GM19351 (cell line): ENCODE measurements around the gene RADIL.

Experiments used
- ATAC-seq: cut with Tn5 transposase; IDR thresholded peaks from one replicate; pipeline ENCODE4 v1.9.1; 2021; ENCODE audit warnings: mild to moderate bottlenecking, moderate library complexity; ENCODE audit not compliant: unreplicated experiment

RADIL gene

DNA sequence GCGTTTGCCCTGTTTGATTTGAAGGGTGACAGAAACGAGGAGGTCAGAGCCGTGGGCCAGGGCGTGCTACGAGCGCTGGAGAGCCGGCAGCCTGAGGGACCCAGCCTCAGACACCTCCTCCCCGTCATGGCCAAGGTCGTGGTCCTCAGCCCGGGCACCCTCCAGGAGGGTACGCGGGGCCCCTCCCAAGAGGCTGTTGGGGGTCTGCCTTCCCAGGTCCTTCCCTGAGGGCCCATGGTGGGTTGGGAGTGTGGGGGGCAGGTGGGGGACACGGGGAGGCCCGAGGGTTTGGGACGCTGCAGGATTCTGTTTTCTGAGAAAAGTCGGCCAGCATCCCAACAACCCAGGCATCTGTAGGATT, 100.2 kb downstream of the RADIL start:
- no peak for ATAC-seq

DNA sequence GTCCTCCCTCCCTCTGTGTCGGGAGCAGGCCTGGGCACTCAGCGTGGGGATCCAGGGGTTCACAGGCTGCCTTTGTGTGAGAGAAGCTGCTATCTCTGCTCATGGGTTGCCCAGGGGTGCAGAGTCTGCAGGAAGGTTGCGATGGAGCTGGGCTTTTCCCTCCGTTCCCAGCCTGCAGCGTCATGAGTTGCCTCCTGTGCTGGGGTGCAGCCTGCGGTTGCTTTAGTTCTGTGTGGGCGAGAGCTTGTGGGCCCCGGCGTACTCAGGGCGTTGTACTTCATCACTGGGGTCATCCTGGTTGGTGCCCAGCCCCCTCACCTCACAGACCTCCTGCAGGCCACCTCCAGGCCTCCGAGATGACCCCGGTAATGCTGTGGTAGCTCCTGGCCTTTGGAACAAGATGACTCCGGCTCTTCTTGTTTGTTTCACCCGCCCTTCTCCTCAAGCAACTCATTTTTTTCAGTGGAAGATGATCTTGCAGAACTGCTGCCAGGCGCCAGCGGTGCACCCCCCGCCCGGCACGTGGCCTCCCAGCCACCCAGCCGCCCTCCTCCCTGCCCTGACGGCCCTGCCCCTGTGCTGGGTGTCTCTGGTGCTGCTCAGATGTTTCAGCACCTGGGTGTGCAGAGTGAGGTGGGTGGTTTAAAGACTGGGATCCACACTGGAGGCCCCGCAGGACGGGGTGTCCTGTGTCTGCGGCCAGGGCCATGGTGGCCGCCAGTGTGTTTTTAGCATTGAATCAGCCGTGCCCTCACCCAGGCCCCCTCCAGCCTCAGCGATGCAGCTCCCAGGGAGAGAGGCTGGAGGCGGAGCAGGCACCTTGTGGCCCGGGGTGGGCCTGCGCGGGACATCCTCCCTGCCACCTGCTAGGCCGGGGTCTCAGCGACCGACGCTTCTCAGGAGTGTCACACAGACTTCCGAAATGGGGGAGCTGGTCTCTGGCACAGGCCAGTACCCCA, 100.9 kb downstream of the RADIL start:
- ATAC-seq: no peak

DNA sequence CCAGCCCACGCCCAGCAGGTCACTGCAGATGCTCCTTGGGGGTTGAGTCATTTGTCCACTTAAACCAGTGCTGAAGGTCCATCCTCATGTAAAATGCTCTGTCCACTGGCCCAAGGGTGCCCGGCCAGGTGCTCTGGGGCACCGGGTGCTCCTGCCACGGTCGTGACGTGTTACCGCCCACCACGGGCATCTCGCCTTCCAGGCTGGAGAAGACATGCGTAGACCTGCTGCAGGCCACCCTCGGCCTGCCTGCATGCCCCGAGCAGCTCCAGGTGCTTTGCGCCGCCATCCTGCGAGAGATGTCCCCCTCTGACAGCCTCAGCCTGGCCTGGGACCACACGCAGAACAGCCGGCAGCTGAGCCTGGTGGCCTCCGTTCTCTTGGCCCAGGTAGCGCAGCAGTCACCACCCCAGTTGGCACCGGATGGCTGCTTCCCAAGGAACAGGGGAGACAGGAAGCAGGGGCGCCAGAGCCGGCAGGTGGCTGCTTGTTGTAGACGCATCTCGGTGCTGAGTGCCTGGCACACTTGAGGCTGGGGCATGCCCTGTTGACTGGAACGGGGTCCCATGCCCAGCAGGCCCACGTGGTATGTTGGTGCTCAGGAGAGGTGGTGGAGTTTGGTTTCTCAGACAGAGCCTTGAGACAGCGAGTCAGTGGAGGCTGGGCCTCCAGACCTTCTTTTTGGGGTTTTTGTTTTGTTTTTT, 102.0 kb downstream of the RADIL start:
- no peak for ATAC-seq

DNA sequence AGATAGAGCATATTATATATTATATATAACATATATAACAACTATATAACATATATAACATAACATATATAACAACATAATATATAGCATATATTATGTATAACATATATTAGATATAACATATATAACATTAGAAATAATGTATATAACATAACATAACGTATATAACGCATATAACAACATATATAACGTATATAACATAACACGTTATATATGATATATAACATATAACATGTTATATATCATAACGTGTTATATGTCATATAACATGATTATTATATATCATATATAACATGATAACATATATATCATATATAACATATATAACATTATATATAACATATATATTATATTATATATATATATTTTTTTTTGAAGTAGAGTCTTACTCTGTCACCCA, 104.4 kb downstream of the RADIL start:
- no peak for ATAC-seq

DNA sequence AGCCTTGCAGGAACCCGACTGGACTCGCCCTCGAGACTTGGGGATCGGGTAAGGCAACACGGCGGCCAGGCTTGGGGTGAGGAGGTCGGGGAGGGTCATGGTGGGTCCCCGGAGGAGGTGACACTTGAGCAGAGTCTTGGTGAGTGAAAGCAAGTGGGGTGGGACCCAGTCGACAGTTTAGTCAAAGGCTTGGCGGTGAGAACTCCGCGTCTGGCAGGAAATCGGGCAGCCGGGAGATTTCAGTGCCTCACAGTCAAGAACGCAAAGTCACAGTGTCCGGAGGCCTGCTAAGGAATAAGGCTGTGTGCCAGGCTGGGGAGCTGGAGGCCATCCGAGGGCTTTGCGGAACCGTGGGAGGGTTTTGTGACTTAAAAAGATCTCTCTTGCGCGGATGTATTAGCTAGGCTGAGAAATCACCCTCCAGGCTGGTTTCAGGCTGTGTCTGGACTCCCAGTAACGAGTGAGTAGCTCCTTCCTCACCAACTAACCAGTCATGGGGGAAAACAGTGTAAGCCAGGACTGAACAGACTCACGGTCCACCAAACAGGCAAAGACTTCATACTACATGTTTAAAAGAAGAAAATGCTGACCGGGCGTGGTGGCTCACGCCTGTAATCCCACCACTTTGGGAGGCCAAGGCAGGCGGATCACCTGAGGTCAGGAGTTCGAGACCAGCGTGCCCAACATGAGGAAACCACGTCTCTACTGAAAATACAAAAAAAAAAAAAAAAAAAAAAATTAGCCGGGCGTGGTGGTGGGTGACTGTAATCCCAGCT, 107.5 kb downstream of the RADIL start:
- ATAC-seq: peak; percentile 10

DNA sequence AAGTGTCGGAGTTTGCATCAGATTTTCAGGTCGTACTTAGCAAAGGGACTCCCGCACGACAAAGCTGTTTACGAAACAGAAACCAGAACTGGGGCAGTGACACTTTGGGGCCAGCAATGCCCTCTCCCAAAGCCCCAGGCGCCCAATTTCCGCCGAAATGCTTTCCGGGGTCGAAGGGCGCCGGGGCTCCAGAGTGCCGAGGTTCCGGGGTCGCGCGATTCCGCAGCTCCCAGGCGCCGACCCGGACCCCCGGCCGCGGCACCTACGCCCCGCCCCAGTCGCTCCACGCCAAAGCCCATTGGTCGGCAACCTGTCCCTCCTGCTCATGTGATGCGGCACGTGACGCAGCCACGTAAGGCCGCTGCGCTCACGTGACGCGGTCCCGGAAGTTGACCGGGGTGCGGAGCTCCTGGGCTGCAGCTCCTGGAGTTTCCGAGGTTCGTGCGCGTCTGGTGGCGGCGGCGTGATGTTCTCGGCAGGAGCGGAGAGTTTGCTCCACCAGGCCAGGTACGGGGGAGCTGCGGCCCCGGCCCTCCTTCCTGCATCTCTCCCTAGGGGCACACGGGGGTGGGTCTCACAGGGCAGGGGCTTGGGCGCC, 108.2 kb downstream of the RADIL start, which contains the start of gene AP5Z1:
TSS of gene AP5Z1 (plus strand) at position 374 of the 598 bp plus-strand sequence. CDS start at position 467, 93 bp downstream.
- peak; percentile 89 for ATAC-seq

DNA sequence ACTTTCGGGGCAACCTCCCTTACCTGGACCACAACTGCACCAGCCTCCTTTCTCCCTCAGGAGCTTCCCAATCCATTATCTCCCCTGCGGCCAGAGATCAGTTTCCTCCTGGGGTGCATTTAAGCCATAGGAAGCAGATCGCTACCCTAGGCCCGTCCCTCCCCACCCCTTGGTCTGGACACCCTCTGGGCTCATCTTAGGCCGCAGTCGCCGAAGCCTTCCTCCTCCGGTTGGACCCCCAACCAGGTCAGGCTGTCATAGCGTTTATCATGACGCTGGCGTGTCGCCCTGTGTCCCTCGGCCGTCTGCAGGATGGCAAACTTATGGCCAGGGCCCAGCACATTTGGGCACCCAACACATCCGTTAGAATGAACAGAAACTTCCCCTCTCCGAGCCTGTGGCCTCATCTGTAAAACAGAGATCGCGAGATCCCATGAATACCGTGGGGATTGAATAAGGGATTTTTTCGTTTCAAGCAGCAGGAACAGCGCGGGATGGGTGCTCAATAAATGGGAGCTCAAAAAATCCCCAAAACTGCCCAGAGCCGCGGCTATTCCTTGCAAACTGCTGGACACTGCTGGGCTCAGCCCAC, 108.8 kb downstream of the RADIL start:
- ATAC-seq: peak; percentile 30

DNA sequence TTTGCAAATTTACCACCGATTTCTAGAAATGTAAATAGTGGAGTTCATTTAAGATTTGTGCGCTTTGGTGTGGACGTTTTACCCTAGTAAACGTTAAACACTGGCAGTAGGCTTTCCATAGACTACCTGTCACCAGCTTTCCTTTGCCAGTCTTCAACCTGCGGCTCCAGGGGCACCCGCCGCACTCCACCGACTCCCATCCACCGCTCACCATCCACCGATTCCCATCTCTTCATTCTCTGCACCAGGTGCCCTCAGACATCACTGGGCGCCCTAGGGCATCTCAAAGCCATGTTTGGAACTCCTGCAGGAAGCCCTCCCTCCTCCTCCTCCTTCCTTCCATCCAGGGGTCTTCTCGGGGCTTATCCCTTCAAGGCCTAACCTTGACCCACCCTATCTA, 109.5 kb downstream of the RADIL start:
- ATAC-seq: no peak

DNA sequence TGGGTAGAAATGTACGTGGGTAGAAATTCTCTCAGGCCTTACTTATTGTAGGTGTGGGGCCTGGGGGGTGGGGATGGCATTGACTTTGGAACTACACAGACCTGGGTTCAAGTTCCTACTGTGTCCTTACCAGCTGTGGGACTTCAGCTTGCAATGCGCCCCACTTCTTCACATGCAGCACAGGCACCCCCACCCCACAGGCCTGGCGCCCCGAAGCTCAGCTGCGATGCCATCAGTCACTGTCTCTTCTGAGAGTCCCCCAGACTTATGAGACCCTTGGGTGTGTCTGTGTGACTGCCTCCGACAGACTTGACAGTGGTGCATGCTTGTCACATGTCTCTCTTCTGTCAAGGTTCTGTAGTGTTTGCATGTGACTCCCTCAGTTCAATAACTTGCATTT, 111.2 kb downstream of the RADIL start:
- ATAC-seq: no peak

DNA sequence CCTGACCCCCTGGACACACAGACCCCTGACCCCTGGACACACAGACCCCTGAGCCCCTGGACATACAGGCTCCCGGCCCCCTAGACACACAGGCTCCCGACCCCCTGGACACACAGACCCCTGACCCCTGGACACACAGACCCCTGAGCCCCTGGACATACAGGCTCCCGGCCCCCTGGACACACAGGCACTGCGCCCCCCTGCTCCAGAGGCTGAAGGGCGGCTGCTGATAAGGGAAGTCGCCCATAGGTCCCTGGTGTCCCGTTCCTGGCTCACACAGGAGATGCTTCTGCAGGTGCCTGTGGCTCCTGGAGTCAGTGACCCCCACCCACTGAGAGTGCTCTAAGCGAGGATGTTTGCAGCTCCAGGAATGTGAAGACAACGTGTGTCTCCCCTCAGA, 111.8 kb downstream of the RADIL start:
- no peak for ATAC-seq

DNA sequence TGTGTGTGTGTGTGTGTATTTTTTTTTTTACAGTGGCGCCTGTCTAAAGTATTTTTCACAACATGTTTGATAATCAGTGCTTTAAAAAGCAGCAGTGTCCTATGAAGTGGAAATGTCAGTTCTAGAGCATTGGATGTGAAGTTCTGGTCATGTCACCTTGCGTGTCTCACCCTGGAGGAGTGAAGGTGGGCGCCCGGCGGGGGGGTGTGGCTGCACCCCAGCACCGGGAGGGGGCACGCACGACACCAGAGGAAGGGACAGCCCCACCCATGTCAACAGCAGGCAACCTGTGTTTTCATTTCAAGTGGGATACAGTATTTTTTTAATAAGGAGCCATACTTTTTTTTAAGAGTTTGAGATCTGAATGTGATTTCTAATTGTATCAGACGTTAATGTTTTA, 112.6 kb downstream of the RADIL start:
- no peak for ATAC-seq

DNA sequence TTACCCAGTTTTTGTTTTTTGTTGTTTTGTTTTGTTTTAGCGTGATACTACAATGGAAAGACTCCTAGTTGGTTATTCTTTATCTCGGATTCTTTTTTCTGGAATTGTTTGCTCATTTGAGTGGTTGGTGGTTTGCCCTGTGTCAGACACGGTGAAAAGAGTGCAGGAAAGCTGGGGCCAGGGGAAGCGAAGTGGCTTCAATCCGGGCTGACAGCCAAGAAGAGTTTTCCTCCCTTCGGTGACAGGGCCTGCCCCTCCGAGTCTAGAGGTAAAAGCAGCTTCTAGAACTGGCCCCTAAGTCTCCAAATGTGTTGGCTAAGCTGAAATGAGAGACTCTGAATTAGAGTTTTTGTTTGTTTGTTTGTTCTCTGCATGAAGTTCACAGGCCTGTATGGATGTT, 113.8 kb downstream of the RADIL start:
- no peak for ATAC-seq

DNA sequence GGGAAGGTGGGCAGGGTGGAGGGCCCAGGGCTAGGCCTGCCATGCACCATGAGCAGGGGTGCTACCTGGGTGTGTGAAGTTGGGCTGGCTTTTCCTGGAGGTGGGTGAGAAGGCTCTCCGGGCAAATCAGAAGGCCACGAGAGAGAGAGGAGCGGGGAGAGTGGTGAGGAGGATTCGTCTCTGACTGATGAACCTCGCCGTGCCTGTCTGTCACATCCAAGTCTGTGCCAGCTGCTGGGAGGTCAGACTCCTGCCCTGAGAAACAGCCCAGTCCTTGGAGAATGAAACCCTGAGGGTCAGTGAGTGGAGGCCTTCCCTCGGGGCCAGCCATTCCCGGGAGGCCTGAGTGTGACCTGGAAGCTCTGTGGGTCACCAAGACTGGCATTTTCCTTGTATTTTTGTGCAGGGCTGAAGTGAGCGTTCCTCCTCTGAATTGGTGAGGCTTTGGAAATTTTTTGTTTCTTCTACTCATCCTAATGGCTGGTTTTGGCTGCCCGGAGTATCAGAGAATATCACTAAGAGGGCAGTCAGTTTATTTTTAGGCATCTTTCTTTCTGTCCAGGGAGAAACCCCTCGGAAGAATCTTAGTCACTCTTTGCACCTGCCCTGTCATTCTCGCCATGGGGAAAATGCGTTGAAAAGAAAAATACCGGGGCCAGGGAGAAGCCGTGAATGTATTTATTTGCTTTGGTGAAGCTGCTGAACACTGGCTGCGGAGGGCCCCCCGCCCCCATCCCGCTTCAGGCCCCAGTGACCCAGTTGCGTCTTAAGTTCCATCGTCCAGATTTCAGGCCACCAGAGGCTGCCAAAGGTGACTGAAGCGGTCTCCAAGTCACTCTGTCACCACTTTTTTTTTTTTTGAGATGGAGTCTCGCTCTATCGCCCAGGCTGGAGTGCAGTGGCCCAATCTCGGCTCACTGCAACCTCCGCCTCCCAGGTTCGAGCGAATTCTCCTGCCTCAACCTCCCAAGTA, 114.6 kb downstream of the RADIL start:
- no peak for ATAC-seq

DNA sequence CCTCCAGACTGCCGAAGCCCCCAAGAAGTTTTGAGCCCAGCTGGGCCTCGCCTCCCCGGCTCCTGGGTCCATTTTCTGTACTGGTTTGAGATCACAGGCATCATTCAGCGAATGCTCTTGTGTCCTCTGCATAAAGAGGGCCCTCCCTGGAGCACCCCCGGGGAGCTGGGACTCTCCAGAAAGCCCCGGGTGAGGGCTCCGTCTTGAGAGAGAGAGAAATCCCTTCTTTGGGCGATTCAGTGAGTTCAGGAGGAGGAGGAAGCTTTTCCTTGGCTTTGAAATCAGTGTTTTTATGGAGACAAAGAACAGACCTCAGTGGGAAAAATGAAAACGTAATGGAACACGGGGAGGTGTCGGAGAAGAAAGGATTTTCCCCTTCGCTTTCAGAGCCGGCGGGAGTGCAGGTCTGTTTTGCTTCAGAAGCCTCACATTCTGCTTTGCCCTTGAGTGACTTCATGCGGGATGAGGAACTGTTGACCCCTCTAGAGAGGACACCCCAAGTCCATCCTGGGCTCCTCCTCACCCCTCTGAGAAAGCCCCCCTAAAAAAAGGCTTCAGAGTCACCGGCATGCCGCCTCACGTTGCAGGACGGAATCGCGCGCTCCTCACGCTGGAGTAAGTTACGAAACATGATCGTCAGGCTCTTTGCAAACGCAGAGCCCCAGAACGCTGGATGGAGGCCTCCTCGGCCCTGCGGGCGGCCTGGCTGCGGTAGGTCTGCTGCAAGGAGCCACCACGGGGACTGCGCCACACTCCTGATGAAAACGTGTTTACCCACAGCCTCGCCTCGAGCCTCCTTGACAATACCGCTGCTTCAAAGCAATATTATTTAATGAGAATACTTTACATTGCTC, 116.6 kb downstream of the RADIL start:
- ATAC-seq: no peak

DNA sequence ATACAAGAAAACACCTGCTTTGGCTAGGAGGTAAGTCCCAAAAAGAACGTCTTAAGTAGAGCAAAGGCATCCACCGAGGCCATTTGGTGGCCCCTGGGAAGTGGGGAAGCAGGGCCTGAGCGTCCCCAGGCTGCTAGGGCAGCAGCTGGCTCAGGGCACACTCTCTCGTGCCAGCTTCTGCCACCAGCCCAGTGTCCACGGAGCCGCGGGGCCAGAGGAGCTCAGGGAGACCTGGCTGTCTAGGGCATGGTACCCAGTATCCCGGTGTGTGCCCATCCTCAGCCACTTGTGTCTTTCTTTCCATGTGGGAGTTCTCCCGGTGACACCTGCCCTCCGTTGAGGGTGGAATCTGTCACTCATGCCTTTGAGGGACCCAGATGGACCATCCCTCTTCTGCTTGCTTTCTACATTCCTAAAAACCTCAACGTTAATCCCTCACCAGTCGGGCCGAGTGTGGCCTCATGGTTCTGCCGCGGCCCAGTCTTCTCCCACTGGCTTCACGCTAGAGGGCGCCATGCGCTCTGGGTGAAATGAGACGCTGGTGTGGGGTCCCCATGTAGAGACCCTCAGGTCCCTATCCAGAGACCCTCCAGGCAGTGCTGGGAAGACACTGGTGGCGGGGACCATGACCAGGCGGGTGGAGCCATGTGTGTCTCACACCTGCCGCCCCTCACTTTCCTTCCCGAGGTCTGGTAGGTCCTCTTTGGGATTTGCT, 117.6 kb downstream of the RADIL start:
- ATAC-seq: no peak

DNA sequence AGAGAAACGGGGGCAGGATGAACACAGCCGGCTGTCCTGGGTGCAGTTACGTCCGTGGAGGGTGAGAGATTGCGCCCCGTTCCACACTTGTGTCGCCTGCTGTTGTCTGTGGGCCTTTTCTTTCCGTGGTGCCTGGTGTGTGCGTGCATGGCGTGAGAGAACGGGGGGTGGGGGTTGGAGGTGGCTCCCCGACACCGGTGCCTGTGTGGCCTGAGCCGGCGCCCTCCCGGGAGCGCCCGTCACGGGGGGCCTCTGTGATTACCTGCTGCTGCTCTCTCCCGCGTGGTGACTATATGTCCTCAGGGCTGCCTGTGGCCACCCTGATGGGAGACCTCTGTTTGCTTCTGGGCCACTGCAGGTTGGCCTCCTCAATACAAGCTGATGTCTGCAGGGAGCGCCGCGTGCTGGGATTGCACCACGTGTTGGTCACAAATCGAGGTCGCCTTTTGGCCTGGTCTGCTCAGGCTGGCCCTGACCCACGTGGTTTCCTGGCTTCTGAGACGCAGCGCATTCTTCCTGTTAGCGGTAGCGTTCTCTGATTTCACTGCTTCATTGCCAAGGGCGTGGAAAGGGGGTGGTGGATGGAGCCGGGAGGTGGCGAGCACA, 119.0 kb downstream of the RADIL start:
- ATAC-seq: no peak

DNA sequence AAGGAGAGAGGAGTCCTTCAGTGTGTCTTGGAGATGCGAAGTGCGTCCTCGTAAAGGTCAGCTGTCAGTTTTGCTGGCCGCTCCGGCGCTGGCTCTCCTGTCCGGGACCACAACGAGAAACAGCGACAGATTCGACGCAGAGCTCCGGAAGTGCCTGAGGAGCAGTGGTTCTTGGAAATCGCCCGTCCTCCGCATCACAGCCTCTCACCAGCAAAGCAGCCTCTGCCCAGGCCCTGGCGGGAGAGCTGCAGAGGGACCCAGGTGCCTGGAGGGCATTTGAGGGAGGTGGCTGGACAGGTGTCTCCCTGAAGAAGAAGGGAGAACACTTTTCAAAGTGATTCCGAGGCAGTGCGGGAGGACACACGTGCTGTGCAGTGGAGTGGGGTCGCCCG, 119.7 kb downstream of the RADIL start:
- no peak for ATAC-seq
